Muscle layer of colon (tissue), 2 donors: ENCODE results near the gene GSAP.
"Not testable (repeated sequence)": the region's sequence is repeated elsewhere in the genome, so short reads cannot be mapped to it uniquely, and the experiment has no call there.

Source experiments
- H3K27ac ChIP-seq: one replicate; pipeline ENCODE4 v1.7.0; 2013; ENCODE audit warnings: low read depth, mild to moderate bottlenecking, low read length, moderate library complexity
- H3K27me3 ChIP-seq, 2 donors: one replicate each; pipeline ENCODE4 v1.7.0; 2013; ENCODE audit warnings: low read length in 2 of 2, mild to moderate bottlenecking in 2 of 2; ENCODE audit not compliant: insufficient read depth in 2 of 2, control insufficient read depth in 1 of 2
- H3K36me3 ChIP-seq: one replicate; pipeline ENCODE4 v1.7.0; 2013; ENCODE audit warnings: mild to moderate bottlenecking, low read length; ENCODE audit not compliant: insufficient read depth
- H3K4me1 ChIP-seq: one replicate; pipeline ENCODE4 v1.7.0; 2013; ENCODE audit warnings: mild to moderate bottlenecking, low read length; ENCODE audit not compliant: insufficient read depth
- H3K4me3 ChIP-seq, 2 donors: one replicate each; pipeline ENCODE4 v1.7.0; 2013; ENCODE audit warnings: low read length in 2 of 2, low read depth in 1 of 2, mild to moderate bottlenecking in 1 of 2, moderate library complexity in 1 of 2
- H3K9ac ChIP-seq: one replicate; pipeline ENCODE4 v1.7.0; 2013; ENCODE audit warnings: low read length
- H3K9me3 ChIP-seq: one replicate; pipeline ENCODE4 v1.7.0; 2013; ENCODE audit warnings: mild to moderate bottlenecking, low read length
- donor health status: abdominal sarcoma.
- donor health status: Adenocarcinoma of cecum.

GSAP gene

DNA sequence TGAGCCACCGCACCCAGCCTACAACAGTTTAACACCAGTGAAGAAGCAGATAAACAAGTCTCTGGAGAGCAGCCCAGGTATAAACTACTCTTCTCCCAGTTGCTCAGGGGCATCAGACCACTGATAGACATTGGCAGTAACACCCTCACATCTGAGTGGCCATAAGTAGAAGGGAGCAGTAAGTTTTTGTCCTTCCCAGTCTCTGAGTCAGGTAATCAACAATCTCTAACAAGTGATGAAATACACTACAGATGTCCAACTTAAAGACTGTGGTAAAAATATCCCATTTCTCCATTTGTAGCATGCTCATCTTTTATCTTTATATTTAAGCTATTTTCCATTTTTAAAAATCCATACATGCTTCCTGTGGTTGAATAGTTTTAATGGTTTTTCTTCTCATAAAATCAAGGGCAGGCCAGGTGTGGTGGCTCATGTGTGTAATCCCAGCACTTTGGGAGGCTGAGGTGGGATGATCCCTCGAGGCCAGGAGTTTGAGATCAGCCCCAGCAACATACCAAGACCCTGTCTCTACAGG lies 78.6 kb downstream of the GSAP start:
- no peaks in the 10 kb centered on the region for H3K36me3 ChIP-seq
- no peaks in the 10 kb centered on the region for H3K9me3 ChIP-seq
- H3K4me3 ChIP-seq, result no peak overlapping the region
- H3K27ac ChIP-seq, result no peak overlapping the region
- H3K27me3 ChIP-seq, result no peaks in the 10 kb centered on the region
- peaks cover 13% of the 10 kb centered on the region for H3K4me1 ChIP-seq
- H3K9ac ChIP-seq, result no peak overlapping the region

DNA sequence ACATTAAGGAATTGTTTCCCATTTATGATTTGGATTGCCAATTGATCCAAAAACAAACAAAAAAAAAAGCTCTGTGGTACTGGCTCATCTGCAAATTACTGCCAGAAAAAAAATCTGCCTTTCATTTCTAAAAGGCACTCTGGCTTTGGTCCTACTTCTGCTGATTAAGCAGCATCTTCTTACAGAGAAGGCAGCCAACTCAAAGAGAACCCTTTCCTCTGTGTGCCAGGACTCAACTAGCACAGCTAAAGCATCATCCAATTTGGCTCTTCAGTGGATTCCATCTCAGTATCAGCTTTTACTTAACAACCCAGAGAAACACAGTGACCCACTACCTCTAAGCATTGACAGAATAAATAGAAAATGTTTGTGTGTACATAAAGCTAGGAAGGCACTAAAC lies 80.6 kb downstream of the GSAP start:
- Histone ChIP-seq H3K27ac (no peak overlapping the region), H3K27me3 (no peaks in the 10 kb centered on the region), H3K36me3 (no peaks in the 10 kb centered on the region), H3K4me3 (no peak overlapping the region), H3K9ac (no peak overlapping the region), H3K9me3 (no peaks in the 10 kb centered on the region), H3K4me1 (peaks cover 22% of the 10 kb centered on the region)

GRCh38 chr7:77334039-77334438 lies 82.1 kb downstream of the GSAP start:
- H3K27me3 ChIP-seq, H3K27ac ChIP-seq, H3K36me3 ChIP-seq, H3K9me3 ChIP-seq, H3K4me3 ChIP-seq, H3K9ac ChIP-seq: not testable (repeated sequence)
- peaks cover 35% of the 10 kb centered on the region for H3K4me1 ChIP-seq

DNA sequence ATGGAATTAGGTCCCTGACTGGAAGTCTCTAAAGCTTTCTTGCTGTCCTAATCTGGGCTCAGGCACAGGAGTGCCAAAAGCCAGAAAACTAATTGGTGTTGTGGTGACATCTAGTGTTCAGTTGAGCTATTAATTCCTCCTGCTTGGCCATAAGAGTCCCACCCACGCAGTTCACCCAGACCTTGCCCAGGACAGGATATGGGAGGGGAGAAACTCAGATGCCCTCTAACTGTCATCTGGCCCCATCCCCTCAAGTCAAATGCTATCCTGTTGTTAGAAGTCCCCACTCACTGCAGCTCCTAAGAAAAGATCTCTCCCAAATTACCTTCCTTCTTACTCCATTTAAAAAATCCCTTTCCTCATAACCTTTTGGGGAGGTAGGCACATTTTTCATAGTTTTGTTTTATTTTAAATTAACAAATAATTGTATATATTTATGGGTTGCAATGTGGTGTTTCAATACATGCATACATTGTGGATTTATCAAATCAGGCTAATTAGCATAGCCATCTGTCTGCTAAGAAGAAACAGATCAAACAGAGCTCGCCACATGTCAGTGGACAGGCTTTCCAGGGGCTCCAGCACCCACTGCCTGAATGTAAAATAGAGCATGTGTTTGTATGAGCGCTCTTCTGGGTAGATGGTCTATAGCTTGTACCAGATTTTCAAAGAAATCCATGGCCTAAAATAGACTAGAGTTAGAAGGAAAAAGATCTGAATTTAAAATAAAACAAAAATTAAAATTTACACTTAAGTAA lies 84.0 kb downstream of the GSAP start:
- Histone ChIP-seq H3K4me1 (peaks cover 54% of the 10 kb centered on the region), H3K27ac (no peak overlapping the region), H3K27me3 (no peaks in the 10 kb centered on the region), H3K36me3 (no peaks in the 10 kb centered on the region), H3K9ac (no peak overlapping the region), H3K4me3 (no peak overlapping the region), H3K9me3 (no peaks in the 10 kb centered on the region)

DNA sequence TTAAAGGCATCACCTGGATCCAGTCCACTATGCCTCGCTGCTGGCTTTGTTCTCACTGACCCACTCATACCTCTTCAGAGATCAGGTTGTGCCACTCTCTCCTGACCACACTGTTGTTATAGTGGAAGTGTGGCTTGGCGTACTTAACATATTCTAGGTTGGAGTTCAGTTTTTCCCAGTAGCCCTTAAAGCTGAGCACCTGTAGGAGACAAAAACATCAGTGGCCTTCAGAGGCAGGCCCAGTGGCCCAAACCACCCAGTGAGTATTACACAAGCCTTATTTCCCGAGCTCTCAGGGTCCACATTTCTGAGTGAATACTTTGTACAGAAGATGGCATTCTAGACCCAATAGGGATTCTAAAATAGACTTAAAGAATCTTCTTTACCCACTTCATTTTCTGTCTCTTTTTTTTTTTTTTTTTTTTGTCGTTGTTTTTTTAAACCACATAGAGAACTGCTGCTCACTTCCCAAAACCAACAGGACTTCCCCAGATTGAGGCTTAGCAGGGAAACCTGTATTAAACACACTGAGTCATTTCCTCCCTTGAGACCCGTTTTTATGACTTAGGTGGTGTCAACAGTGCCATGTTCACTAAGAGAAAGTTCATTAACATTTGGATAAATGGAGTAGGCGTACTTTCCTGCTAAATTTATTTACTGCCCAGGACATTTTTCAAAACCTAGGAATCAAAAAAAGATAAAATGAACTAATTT lies 85.8 kb downstream of the GSAP start:
- peak overlapping the region; percentile 33 for H3K27ac ChIP-seq
- H3K9ac ChIP-seq, result no peak overlapping the region
- no peaks in the 10 kb centered on the region for H3K36me3 ChIP-seq
- peaks cover 59% of the 10 kb centered on the region for H3K4me1 ChIP-seq
- H3K4me3 ChIP-seq, result no peak overlapping the region
- no peaks in the 10 kb centered on the region for H3K9me3 ChIP-seq
- no peaks in the 10 kb centered on the region for H3K27me3 ChIP-seq

DNA sequence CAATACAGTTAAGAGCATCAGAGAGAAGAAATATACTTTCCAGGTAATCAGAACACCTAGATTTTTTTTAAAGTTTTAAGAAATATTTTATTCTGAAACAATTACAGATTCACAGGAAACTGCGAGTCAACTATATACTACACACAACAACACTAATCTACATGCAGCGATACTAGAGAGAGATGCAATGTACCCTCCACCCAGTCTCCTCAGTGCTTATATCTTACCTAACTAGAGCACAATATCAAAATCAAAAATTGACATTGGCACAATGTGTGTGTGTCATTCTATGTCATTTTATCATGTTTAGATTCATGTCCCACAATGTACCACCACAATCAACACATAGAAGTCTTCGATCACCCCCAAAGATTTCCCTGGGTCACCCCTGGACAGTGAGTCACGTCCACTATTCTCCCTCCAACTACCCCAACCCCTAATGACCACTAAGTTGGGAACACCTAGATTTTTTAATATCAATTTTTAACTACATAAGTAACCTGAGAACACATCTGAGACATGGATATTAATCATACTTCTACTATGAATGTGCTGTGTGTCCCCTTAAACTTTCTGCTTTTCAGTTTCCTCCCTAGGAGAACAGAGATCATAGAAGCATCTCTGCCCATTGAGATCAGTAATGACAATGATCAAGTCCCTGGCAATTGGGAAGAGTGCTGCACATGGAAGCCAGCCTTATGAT lies 86.5 kb downstream of the GSAP start:
- Histone ChIP-seq H3K4me1 (peaks cover 56% of the 10 kb centered on the region), H3K9ac (no peak overlapping the region), H3K27ac (peak overlapping the region; percentile 33), H3K4me3 (no peak overlapping the region), H3K27me3 (no peaks in the 10 kb centered on the region), H3K36me3 (no peaks in the 10 kb centered on the region), H3K9me3 (no peaks in the 10 kb centered on the region)

GRCh38 chr7:77328669-77329068 lies 87.5 kb downstream of the GSAP start:
- H3K9ac ChIP-seq, result no peak overlapping the region
- no peak overlapping the region for H3K4me3 ChIP-seq
- no peaks in the 10 kb centered on the region for H3K27me3 ChIP-seq
- no peaks in the 10 kb centered on the region for H3K9me3 ChIP-seq
- H3K36me3 ChIP-seq, result no peaks in the 10 kb centered on the region
- peak overlapping the region; percentile 87 for H3K27ac ChIP-seq
- peaks cover 65% of the 10 kb centered on the region for H3K4me1 ChIP-seq

- H3K27ac ChIP-seq, result peak overlapping the region; percentile 87
- H3K27me3 ChIP-seq, result no peaks in the 10 kb centered on the region
- no peak overlapping the region for H3K9ac ChIP-seq
- H3K4me1 ChIP-seq, result peaks cover 65% of the 10 kb centered on the region
- peak overlapping the region in 1 of 2 donors; percentile 26 for H3K4me3 ChIP-seq
- H3K36me3 ChIP-seq, result no peaks in the 10 kb centered on the region
- H3K9me3 ChIP-seq, result no peaks in the 10 kb centered on the region
Observed at GRCh38 chr7:77327932-77328628, 88.1 kb downstream of the GSAP start.

- Histone ChIP-seq H3K36me3 (no peaks in the 10 kb centered on the region), H3K9me3 (no peaks in the 10 kb centered on the region), H3K4me3 (peak overlapping the region in 1 of 2 donors; percentile 26), H3K27ac (peak overlapping the region; percentile 87), H3K9ac (no peak overlapping the region), H3K4me1 (peaks cover 65% of the 10 kb centered on the region), H3K27me3 (no peaks in the 10 kb centered on the region)
Observed at GRCh38 chr7:77327067-77327931, 88.8 kb downstream of the GSAP start.

GRCh38 chr7:77326131-77326530 lies 90.0 kb downstream of the GSAP start:
- peaks cover 56% of the 10 kb centered on the region for H3K4me1 ChIP-seq

More at GRCh38 chr7:77326131-77326530, 90.0 kb downstream of the GSAP start:
- no peak overlapping the region for H3K9ac ChIP-seq
- no peaks in the 10 kb centered on the region for H3K27me3 ChIP-seq
- H3K9me3 ChIP-seq, result no peaks in the 10 kb centered on the region
- H3K36me3 ChIP-seq, result no peaks in the 10 kb centered on the region
- H3K4me3 ChIP-seq, result no peak overlapping the region
- H3K27ac ChIP-seq, result peak overlapping the region; percentile 44
